PC-3 (cell line): ENCODE data around the gene RPL35. TPM values are rescaled to one million over a fixed set of nuclear protein-coding genes. Genes with fewer than 3 reads are reported as not detected.
A peak's percentile ranks its signal among the peaks of the same experiment; 100 is the strongest.

Experiments
- ATAC-seq: fragments of 200-7000 bp; cut with Tn5 transposase; 2 replicates; pipeline ENCODE4 v1.9.1; 2020; ENCODE audit warnings: mild to moderate bottlenecking, moderate library complexity
- BruUV-seq: library from RNA; stranded (reverse); fragments of 400-500 nt; replicated peaks from 2 replicates; lab custom pipeline; 2021; lab: Mats Ljungman, UMichigan
- CTCF ChIA-PET: fragments of 300-600 bp; sonication (Branson Sonifier 250); formaldehyde crosslinking; loops from one replicate; lab custom pipeline; 2022; ENCODE audit warnings: antibody characterized with exemption; lab: Charles Lee
- POLR2A ChIA-PET: fragments of 300-600 bp; sonication (Branson Sonifier 250); formaldehyde crosslinking; loops from one replicate; lab custom pipeline; 2022; ENCODE audit warnings: antibody characterized with exemption; ENCODE audit not compliant: unreplicated experiment; lab: Charles Lee
- DNase-seq: peaks from one replicate; pipeline ENCODE4 v3.0.0-alpha.2; 2015
- H2AFZ ChIP-seq: fragments of 300-600 bp; sonication (generic); 2 replicates; pipeline ENCODE4 v1.6.0; 2016; ENCODE audit warnings: antibody characterized with exemption, low read length
- H3F3A ChIP-seq: fragments of 300-600 bp; sonication (generic); one replicate; pipeline ENCODE4 v1.6.0; 2017; ENCODE audit warnings: antibody characterized with exemption, low read length, control low read depth, mild to moderate bottlenecking; ENCODE audit not compliant: unreplicated experiment
- H3K27ac ChIP-seq: fragments of 300-600 bp; sonication (generic); 2 replicates; pipeline ENCODE4 v1.5.1; 2016; ENCODE audit warnings: mild to moderate bottlenecking, low read length
- H3K27me3 ChIP-seq: fragments of 300-600 bp; sonication (generic); 2 replicates; pipeline ENCODE4 v1.6.1; 2016; ENCODE audit warnings: low read length, mixed read lengths
- H3K36me3 ChIP-seq: fragments of 300-600 bp; sonication (generic); 2 replicates; pipeline ENCODE4 v1.6.1; 2016; ENCODE audit warnings: low read depth, mixed run types, low read length, mixed read lengths
- H3K4me1 ChIP-seq: fragments of 300-600 bp; sonication (generic); 2 replicates; pipeline ENCODE4 v1.5.1; 2016; ENCODE audit warnings: low read length; ENCODE audit not compliant: insufficient read depth
- H3K4me2 ChIP-seq: fragments of 300-600 bp; sonication (generic); 2 replicates; pipeline ENCODE4 v1.6.0; 2016; ENCODE audit warnings: low read length
- H3K4me3 ChIP-seq: fragments of 300-600 bp; sonication (generic); 2 replicates; pipeline ENCODE4 v1.5.1; 2016; ENCODE audit warnings: mild to moderate bottlenecking, low read length, mixed read lengths
- H3K79me2 ChIP-seq: fragments of 300-600 bp; sonication (generic); 2 replicates; pipeline ENCODE4 v1.6.1; 2017; ENCODE audit warnings: low read length, mixed read lengths
- H3K9ac ChIP-seq: fragments of 300-600 bp; sonication (generic); 2 replicates; pipeline ENCODE4 v1.6.0; 2016; ENCODE audit warnings: mild to moderate bottlenecking, low read length
- H3K9me2 ChIP-seq: fragments of 300-600 bp; sonication (generic); replicated peaks from 2 replicates; pipeline ENCODE4 v1.6.1; 2016; ENCODE audit warnings: mixed run types, low read length, mixed read lengths
- H3K9me3 ChIP-seq: fragments of 300-600 bp; sonication (generic); 2 replicates; pipeline ENCODE4 v1.6.1; 2016; ENCODE audit warnings: low read length, mixed read lengths
- H4K20me1 ChIP-seq: fragments of 300-600 bp; sonication (generic); 2 replicates; pipeline ENCODE4 v1.6.1; 2016; ENCODE audit warnings: low read length, mixed read lengths
- CTCF ChIP-seq: fragments of 300-600 bp; sonication (generic); conservative IDR thresholded peaks from 2 replicates; pipeline ENCODE4 v1.5.1; 2017; ENCODE audit warnings: antibody characterized with exemption, low read depth, mild to moderate bottlenecking, low read length
- EZH2 ChIP-seq: fragments of 300-600 bp; sonication (generic); IDR thresholded peaks from one replicate; pipeline ENCODE4 v1.6.1; 2017; ENCODE audit warnings: antibody characterized with exemption, mild to moderate bottlenecking, low read length; ENCODE audit not compliant: unreplicated experiment
- EZH2phosphoT487 ChIP-seq: fragments of 300-600 bp; sonication (generic); IDR thresholded peaks from 2 replicates; pipeline ENCODE4 v1.6.1; 2018; ENCODE audit warnings: mild to moderate bottlenecking, antibody characterized with exemption, low read length, borderline replicate concordance
- intact Hi-C: fragments of 100-400 bp; cut with micrococcal nuclease; formaldehyde crosslinking; loops from 2 replicates; pipeline ENCODE4 v1.9.0; 2023
- total RNA-seq: library from RNA; depleted of rRNA; stranded (reverse); fragments of >200 nt; gene quantifications from 2 replicates; pipeline ENCODE4 v1.2.3, GENCODE V29; 2014

Gene RPL35
- total RNA-seq, 1 experiment from 2014 or later, result 2,242 TPM

GRCh38 chr9:124871156-124871561 is 9.4 kb upstream of the RPL35 start:
- Histone ChIP-seq H3K4me3 (peak overlapping the region; percentile 97), H4K20me1 (peaks cover 23% of the 10 kb centered on the region), H3K79me2 (peaks cover 78% of the 10 kb centered on the region), H2AFZ (no peak overlapping the region), H3K27ac (no peak overlapping the region), H3K36me3 (peaks cover 19% of the 10 kb centered on the region), H3K4me1 (peaks cover 26% of the 10 kb centered on the region), H3K9me2 (no peaks in the 10 kb centered on the region), H3K4me2 (peak overlapping the region; percentile 99), H3K27me3 (no peaks in the 10 kb centered on the region), H3K9me3 (no peaks in the 10 kb centered on the region), H3F3A (no peaks in the 10 kb centered on the region), H3K9ac (no peak overlapping the region; the same call in 1 of the 2 replicates)
- TF ChIP-seq EZH2, result no peak
- no peak for TF ChIP-seq CTCF
- POLR2A ChIA-PET, result no interaction called here
- no TSS peak for BruUV-seq
- ATAC-seq (no peak), DNase-seq (no peak)
- intact Hi-C loops, result no loop called here
- CTCF ChIA-PET, result no interaction called here

GRCh38 chr9:124870723-124871122 is 9.0 kb upstream of the RPL35 start:
- Histone ChIP-seq H3K4me2 (peak overlapping the region; percentile 99), H3K79me2 (peaks cover 78% of the 10 kb centered on the region), H3K9me3 (no peaks in the 10 kb centered on the region), H3K4me3 (peak overlapping the region; percentile 97), H3K36me3 (peaks cover 19% of the 10 kb centered on the region), H4K20me1 (peaks cover 23% of the 10 kb centered on the region), H2AFZ (no peak overlapping the region), H3K9me2 (no peaks in the 10 kb centered on the region), H3K4me1 (peaks cover 26% of the 10 kb centered on the region), H3K9ac (peak overlapping the region; percentile 97), H3K27me3 (no peaks in the 10 kb centered on the region), H3K27ac (0 out of 2 replicates have a peak overlapping the region, but pooled peaks have one; percentile 88), H3F3A (no peaks in the 10 kb centered on the region)
- DNase-seq (no peak), ATAC-seq (no peak)
- POLR2A ChIA-PET, result no interaction called here
- TF ChIP-seq EZH2phosphoT487, result no peak
- no peak for TF ChIP-seq CTCF
- no peak for TF ChIP-seq EZH2
- CTCF ChIA-PET, result no interaction called here
- intact Hi-C loops, result no loop called here
- BruUV-seq, result no TSS peak

- ATAC-seq (0 out of 2 replicates have a peak, but pooled peaks have one; percentile 7), DNase-seq (peak; percentile 32)
- POLR2A ChIA-PET, result no interaction called here
- Histone ChIP-seq H3K36me3 (peaks cover 19% of the 10 kb centered on the region), H4K20me1 (peaks cover 23% of the 10 kb centered on the region), H3K4me3 (peak overlapping the region; percentile 97), H3K9me2 (no peaks in the 10 kb centered on the region), H3K27me3 (no peaks in the 10 kb centered on the region), H3K4me1 (peaks cover 26% of the 10 kb centered on the region), H3K9ac (peak overlapping the region; percentile 97), H3K79me2 (peaks cover 71% of the 10 kb centered on the region), H3K9me3 (no peaks in the 10 kb centered on the region), H3K4me2 (peak overlapping the region; percentile 99), H2AFZ (0 out of 2 replicates have a peak overlapping the region, but pooled peaks have one; percentile 19), H3F3A (no peaks in the 10 kb centered on the region), H3K27ac (peak overlapping the region; percentile 88)
- intact Hi-C loops, result no loop called here
- BruUV-seq, result TSS peak; percentile 60
- CTCF ChIA-PET, result no interaction called here
- TF ChIP-seq CTCF, result no peak
- TF ChIP-seq EZH2, result no peak
- no peak for TF ChIP-seq EZH2phosphoT487
These were observed 8.3 kb upstream of the RPL35 start for GRCh38 chr9:124869986-124870560.
